Astrocyte (in vitro differentiated cells and primary cell): ENCODE data around the gene RFTN1.

Experiments
- EZH2 ChIP-seq: IDR thresholded peaks from 2 replicates; pipeline ENCODE4 v1.6.1; 2012; ENCODE audit warnings: mild to moderate bottlenecking, low read length, inconsistent platforms; ENCODE audit not compliant: insufficient read depth
- TF ChIP-seq, protein P1 (sequence below): IDR thresholded peaks from 2 replicates; pipeline ENCODE4 v1.5.1; 2011; ENCODE audit warnings: low read depth, mild to moderate bottlenecking, inconsistent platforms, low read length, moderate library complexity; ENCODE audit not compliant: insufficient read depth

DNA sequence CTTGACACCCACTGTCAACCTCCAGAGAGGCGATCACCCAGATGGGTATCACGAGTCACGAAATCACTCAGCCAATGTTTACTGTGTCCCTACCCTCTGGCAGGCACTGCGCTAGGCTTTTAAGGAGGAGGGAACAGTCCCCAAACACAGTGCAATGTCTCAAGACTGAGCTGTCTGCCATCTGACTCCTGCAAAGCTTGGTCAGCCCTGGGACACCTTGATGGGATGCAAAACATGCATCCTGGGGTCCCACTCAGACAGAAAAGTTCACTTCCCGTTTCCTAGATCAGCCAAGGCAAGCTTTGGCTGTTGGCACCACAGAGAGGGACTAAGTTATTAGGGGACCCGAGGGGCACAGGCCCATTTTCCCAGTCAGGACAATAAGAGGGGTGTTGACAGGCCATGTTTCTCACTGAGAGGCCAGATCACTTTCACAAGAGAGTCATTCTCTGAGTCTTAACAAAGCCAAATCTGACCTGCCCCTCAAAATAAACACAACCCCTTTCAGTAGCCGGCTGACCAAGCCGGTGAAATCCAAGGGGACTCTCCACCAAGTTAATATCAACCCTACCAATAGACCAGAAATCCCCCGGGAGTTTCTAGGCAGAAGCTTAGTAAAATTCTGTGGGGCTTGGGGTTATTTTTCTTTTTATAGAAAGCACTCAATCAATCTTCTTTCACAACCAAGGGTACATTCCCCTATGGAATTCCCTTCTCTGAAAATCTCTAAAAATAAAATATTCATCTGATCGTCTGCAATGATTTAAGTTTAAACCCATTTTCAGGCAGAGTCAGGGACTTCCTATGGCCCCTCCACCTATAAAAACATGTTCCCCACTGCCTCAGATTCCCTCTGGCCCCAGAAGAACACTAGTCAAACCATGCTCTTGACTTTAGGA is 3.5 kb downstream of the RFTN1 start:
- TF ChIP-seq EZH2: no peak
- TF ChIP-seq, protein P1, sequence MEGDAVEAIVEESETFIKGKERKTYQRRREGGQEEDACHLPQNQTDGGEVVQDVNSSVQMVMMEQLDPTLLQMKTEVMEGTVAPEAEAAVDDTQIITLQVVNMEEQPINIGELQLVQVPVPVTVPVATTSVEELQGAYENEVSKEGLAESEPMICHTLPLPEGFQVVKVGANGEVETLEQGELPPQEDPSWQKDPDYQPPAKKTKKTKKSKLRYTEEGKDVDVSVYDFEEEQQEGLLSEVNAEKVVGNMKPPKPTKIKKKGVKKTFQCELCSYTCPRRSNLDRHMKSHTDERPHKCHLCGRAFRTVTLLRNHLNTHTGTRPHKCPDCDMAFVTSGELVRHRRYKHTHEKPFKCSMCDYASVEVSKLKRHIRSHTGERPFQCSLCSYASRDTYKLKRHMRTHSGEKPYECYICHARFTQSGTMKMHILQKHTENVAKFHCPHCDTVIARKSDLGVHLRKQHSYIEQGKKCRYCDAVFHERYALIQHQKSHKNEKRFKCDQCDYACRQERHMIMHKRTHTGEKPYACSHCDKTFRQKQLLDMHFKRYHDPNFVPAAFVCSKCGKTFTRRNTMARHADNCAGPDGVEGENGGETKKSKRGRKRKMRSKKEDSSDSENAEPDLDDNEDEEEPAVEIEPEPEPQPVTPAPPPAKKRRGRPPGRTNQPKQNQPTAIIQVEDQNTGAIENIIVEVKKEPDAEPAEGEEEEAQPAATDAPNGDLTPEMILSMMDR: no peak
